ENCODE results near the gene PRKACB. TPM values are rescaled to one million over a fixed set of nuclear protein-coding genes. Genes with fewer than 3 reads are reported as not detected.
A peak's percentile ranks its signal among the peaks of the same experiment; 100 is the strongest.

PRKACB gene
- total RNA-seq, 1 experiment from 2014 or later: 3.4 TPM

DNA sequence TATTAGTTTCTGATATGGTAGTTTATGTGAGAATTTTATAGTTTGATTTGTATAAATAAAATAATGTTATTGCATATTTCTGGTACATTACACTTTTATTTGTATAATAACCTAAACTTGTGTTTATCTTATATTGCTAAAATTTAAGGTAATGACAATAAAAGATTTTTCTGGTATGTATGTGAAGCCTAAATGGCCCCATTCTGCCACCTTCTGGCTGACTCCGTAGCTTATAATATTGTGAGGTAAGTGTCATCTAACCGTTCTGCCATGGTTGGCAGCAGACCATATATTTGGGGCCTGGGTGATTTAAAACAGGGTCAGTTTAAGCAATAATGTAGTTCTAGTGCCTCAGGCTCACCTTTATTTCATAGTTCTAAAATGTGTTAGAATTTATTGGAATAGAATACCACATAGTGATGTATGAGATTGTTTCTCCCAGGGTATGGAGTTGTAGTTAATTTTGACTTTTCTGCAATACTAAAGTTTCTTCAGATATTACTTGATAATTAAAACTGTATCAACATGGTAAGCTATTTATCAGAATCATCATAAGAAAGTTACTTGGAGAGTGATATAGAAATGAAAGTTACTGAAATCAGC is 21.2 kb upstream of the PRKACB start:
- Mint-ChIP-seq H3K9me3 (ENCODE audit: unreplicated experiment) (no peaks in the 10 kb centered on the region), H3K27ac (ENCODE audit: unreplicated experiment) (no peak overlapping the region), H3K27me3 (ENCODE audit: insufficient read depth, unreplicated experiment) (no peaks in the 10 kb centered on the region), H3K36me3 (ENCODE audit: insufficient read depth, unreplicated experiment) (no peaks in the 10 kb centered on the region), H3K4me1 (ENCODE audit: low read depth, unreplicated experiment) (no peaks in the 10 kb centered on the region), H3K4me3 (ENCODE audit: unreplicated experiment) (no peak overlapping the region)
- ChIA-PET POLR2A (no interaction called here), CTCF (no interaction called here)
- Histone ChIP-seq H3K4me3 (ENCODE audit: low read depth, low read length) (no peak overlapping the region), H3K4me1 (no peaks in the 10 kb centered on the region), H3K27me3 (replicated peaks; ENCODE audit: control insufficient read depth, insufficient read depth, low read length) (no peaks in the 10 kb centered on the region), H3K9me3 (no peaks in the 10 kb centered on the region), H3K36me3 (ENCODE audit: control insufficient read depth, insufficient read depth, low read length) (no peaks in the 10 kb centered on the region)
- TF ChIP-seq, protein P1, sequence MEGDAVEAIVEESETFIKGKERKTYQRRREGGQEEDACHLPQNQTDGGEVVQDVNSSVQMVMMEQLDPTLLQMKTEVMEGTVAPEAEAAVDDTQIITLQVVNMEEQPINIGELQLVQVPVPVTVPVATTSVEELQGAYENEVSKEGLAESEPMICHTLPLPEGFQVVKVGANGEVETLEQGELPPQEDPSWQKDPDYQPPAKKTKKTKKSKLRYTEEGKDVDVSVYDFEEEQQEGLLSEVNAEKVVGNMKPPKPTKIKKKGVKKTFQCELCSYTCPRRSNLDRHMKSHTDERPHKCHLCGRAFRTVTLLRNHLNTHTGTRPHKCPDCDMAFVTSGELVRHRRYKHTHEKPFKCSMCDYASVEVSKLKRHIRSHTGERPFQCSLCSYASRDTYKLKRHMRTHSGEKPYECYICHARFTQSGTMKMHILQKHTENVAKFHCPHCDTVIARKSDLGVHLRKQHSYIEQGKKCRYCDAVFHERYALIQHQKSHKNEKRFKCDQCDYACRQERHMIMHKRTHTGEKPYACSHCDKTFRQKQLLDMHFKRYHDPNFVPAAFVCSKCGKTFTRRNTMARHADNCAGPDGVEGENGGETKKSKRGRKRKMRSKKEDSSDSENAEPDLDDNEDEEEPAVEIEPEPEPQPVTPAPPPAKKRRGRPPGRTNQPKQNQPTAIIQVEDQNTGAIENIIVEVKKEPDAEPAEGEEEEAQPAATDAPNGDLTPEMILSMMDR (IDR thresholded peaks at IDR 0.05; ENCODE audit: insufficient read depth in 1 of 2, low read depth in 1 of 2, low read length in 1 of 2, severe bottlenecking in 1 of 2, unreplicated experiment in 1 of 2): peak; percentile 25 to 49
- intact Hi-C loops (cut with micrococcal nuclease; ENCODE audit: unreplicated experiment): loop anchor here (1.0 to 2.0 kb wide), 2 partner anchors 132 to 192 kb away; no protein-coding TSS in a partner anchor
- BruUV-seq (replicated peaks): no TSS peak
- peak; percentile 24 to 34 for DNase-seq

DNA sequence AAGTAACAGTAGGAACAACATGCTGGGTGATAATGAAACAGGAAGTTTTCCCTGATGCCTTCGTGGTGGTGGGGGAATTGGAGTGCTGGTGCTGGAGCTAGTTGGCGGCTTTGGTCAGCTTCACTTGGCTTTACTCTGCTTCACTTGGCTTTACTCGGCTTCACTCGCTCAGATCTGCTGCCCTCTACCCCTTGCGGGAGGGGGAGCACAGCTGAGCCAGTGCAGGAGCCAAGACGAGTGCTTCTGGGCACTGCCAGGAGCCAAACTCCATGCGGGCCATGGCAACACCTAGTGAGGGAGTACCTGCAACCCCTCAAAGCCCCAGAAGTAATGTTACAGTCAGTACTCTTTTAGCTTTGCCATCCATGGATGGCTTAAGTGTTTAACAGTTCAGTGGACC is 10.6 kb upstream of the PRKACB start:
- Mint-ChIP-seq H3K27me3 (ENCODE audit: insufficient read depth, unreplicated experiment) (no peaks in the 10 kb centered on the region), H3K27ac (ENCODE audit: unreplicated experiment) (no peak overlapping the region), H3K36me3 (ENCODE audit: insufficient read depth, unreplicated experiment) (no peaks in the 10 kb centered on the region), H3K9me3 (ENCODE audit: unreplicated experiment) (no peaks in the 10 kb centered on the region), H3K4me1 (ENCODE audit: low read depth, unreplicated experiment) (no peaks in the 10 kb centered on the region), H3K4me3 (ENCODE audit: unreplicated experiment) (no peak overlapping the region)
- POLR2A ChIA-PET: no interaction called here
- no peak for DNase-seq
- Histone ChIP-seq H3K4me1 (no peaks in the 10 kb centered on the region), H3K36me3 (ENCODE audit: control insufficient read depth, insufficient read depth, low read length) (no peaks in the 10 kb centered on the region), H3K9me3 (no peaks in the 10 kb centered on the region), H3K4me3 (ENCODE audit: low read depth, low read length) (no peak overlapping the region), H3K27me3 (replicated peaks; ENCODE audit: control insufficient read depth, insufficient read depth, low read length) (no peaks in the 10 kb centered on the region)
- BruUV-seq (replicated peaks): no TSS peak
- intact Hi-C loops (cut with micrococcal nuclease; ENCODE audit: unreplicated experiment): no loop called here
- TF ChIP-seq, protein P1 (IDR thresholded peaks at IDR 0.05; ENCODE audit: insufficient read depth in 1 of 2, low read depth in 1 of 2, low read length in 1 of 2, severe bottlenecking in 1 of 2, unreplicated experiment in 1 of 2): no peak
- CTCF ChIA-PET: no interaction called here

DNA sequence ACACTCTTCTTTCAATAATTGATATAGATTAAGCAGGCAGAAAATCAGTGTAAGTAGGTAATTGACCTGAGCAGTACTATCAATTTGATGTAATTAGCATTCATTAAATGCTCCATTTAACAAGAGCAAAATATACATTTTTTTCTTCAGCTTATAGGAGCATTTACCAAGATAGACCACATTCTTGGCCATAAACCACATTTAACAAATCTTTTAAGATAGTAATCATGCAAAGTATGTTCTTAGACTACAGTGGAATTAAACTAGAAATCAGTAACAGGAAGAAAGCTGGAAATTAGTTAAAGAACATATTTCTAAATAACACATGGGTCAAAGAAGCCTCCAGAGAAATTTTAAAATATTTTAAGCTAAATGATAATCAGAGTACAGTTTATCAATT is 8.7 kb upstream of the PRKACB start:
- no TSS peak for BruUV-seq (replicated peaks)
- H3K9me3 Mint-ChIP-seq (ENCODE audit: unreplicated experiment): no peaks in the 10 kb centered on the region
- DNase-seq: no peak
- TF ChIP-seq, protein P1 (IDR thresholded peaks at IDR 0.05; ENCODE audit: insufficient read depth in 1 of 2, low read depth in 1 of 2, low read length in 1 of 2, severe bottlenecking in 1 of 2, unreplicated experiment in 1 of 2): no peak
- Histone ChIP-seq H3K4me1 (no peaks in the 10 kb centered on the region), H3K36me3 (ENCODE audit: control insufficient read depth, insufficient read depth, low read length) (no peaks in the 10 kb centered on the region), H3K9me3 (no peaks in the 10 kb centered on the region), H3K27me3 (replicated peaks; ENCODE audit: control insufficient read depth, insufficient read depth, low read length) (no peaks in the 10 kb centered on the region), H3K4me3 (ENCODE audit: low read depth, low read length) (no peak overlapping the region)
- POLR2A ChIA-PET: no interaction called here
- no peak overlapping the region for H3K27ac Mint-ChIP-seq (ENCODE audit: unreplicated experiment)
- CTCF ChIA-PET: no interaction called here
- H3K4me1 Mint-ChIP-seq (ENCODE audit: low read depth, unreplicated experiment): no peaks in the 10 kb centered on the region
- no peak overlapping the region for H3K4me3 Mint-ChIP-seq (ENCODE audit: unreplicated experiment)
- no peaks in the 10 kb centered on the region for H3K27me3 Mint-ChIP-seq (ENCODE audit: insufficient read depth, unreplicated experiment)
- intact Hi-C loops (cut with micrococcal nuclease; ENCODE audit: unreplicated experiment): no loop called here
- no peaks in the 10 kb centered on the region for H3K36me3 Mint-ChIP-seq (ENCODE audit: insufficient read depth, unreplicated experiment)
